T-helper 22 cell (primary cell): ENCODE results near the gene FAM163A.

Experiments used
- DNase-seq: peaks from one replicate; pipeline ENCODE4 v3.0.0-alpha.2; 2020; ENCODE audit warnings: low read depth

FAM163A gene

DNA sequence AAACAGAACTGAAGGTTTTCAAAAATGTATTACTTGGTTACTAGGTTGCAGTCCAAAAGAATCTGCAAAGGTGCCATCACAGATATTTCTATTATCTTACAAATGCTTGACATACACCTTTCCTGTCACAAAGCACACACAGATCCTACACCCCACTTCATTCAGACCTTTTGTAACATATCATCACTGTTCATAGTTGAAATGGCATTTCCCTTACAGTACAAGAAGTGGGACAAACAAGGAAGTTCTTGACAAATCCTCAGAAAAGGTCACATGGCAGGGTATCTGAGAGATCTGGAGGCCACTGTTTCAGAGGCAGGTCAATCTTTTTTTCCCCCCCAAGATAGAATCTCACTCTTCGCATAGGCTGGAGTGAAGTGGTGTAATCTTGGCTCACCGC lies 113.2 kb downstream of the FAM163A start:
- no peak for DNase-seq

DNA sequence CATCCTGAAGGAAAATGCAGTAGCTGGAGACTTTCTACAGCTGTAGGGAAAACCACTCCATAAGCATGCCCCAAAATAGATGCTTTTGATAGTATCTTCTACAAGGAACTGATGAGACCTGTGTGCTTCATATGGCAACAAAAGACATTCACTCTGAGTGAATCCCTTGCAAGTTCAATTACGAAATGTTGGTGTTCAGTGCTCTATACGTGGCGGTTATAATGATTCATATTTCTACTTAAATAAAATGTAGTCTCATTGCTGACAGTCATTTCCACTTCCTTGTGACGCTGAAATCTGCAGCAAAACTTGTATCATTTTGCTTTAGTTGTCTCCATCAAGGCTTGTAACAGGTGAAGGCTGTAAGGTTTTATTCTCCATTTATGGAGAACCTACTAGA lies 113.9 kb downstream of the FAM163A start:
- DNase-seq, result no peak

DNA sequence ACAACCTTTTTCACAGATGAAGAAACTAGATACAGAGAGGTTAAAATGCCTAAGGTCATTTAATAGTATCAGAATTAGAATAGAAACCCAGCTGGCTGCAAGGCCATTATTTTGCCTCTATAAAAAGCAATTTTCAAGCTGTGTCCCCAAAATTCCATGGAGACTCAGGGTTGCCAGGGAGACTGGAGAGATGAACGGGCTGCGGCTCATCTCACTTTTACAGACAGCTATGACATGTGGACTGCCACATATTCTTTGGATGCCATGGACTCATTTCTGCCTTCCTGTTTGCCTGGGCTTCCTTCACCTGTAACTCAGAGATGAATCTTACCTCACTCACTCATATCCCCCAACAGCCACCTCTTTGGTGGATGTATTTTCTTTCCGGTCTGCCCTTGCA lies 117.6 kb downstream of the FAM163A start:
- DNase-seq, result no peak

DNA sequence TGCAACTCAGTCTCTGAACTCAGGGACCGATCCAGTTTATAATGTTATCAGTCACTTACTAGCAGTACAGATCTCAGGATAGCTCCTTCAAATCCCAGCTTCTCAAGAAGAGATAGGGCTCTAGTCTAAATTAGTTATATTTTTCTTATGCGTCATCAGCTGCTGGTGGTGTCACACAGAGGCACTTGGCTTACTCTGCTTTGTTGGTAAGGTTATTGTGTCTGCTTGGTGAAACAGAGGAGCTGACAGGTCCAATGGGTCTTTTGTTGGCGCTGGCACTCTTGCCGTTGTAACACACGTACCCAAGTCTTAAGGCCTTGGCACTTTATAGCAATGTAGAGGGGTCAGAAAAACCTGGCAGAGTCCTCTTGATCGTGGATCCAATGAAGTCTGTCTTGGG lies 122.3 kb downstream of the FAM163A start:
- no peak for DNase-seq
